LoVo (cell line): ENCODE measurements around the gene NUDC.
"Not testable (repeated sequence)": the region's sequence is repeated elsewhere in the genome, so short reads cannot be mapped to it uniquely, and the experiment has no call there.

ENCODE experiments used
- DNase-seq: peaks from one replicate; pipeline ENCODE4 v3.0.0-alpha.2; 2016; ENCODE audit warnings: low spot score

Gene NUDC

GRCh38 chr1:26921540-26922430 is at the start of gene NUDC:
TSS of gene NUDC (plus strand) at chr1:26921743. CDS start at chr1:26921849, 106 bp downstream.
- peak; percentile 97 for DNase-seq

- DNase-seq: not testable (repeated sequence)
Observed at GRCh38 chr1:26873097-26873496, 48.4 kb upstream of the NUDC start.

DNA sequence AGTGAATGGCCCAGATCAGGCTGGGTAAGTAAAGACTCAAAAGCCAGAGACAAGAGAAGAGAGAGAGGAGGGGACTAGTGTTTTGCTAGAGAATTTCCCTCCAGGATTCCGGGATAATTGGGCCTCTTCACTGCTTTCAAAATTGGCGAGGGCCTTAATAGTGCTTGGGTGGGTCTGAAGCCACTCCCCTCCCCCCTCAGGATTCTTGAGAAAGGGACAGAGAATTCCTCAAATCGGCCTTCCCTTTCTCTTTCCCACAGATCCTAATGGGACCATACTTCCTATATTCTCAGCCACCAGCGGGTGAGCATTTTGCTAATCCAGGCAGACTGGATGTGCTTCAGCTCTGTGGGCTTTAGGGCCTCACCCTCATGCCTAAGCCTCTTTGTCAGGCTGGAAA is 46.6 kb upstream of the NUDC start:
- DNase-seq: no peak

- DNase-seq: no peak
Observed at GRCh38 chr1:26877326-26877725, 44.2 kb upstream of the NUDC start.

DNA sequence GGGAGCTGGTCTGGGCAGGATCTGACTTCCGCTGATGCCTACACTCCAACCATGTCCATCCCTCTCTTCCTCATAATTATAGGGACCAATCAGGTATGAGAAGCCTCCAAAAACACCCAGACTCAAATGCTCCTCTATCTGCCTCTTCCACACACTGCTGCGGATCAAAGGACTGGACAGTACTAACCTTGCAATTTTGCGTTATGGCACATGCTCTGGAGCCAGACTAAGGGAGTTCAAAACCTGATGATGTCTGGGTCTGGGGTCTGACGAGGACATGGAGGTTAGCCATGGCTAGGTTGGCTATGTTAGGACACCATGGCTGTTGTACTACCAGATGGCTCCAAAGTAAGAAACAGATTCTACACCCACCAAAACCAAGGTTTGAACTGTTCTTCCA is 41.8 kb upstream of the NUDC start:
- DNase-seq: no peak

DNA sequence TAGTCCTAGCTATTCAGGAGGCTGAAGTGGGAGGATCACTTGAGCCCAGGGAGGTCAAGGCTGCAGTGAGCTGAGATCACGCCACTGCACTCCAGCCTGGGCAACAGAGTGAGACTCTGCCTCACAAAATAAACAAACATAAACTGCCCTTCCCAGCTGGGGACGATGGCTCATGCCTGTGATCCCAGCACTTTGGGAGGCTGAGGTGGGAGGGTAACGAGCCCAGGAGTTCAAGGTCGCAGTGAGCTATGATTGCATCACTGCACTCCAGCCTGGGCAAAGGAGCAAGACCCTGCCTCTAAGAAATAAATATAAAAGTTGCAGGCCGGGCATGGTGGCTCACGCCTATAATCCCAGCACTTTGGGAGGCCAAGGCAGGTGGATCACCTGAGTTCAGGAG is 39.9 kb upstream of the NUDC start:
- not testable (repeated sequence) for DNase-seq

- no peak for DNase-seq
Observed at GRCh38 chr1:26882696-26883463, 38.7 kb upstream of the NUDC start.

- no peak for DNase-seq
Observed at GRCh38 chr1:26887125-26887524, 34.4 kb upstream of the NUDC start.

GRCh38 chr1:26888231-26888630 is 33.3 kb upstream of the NUDC start:
- no peak for DNase-seq

DNA sequence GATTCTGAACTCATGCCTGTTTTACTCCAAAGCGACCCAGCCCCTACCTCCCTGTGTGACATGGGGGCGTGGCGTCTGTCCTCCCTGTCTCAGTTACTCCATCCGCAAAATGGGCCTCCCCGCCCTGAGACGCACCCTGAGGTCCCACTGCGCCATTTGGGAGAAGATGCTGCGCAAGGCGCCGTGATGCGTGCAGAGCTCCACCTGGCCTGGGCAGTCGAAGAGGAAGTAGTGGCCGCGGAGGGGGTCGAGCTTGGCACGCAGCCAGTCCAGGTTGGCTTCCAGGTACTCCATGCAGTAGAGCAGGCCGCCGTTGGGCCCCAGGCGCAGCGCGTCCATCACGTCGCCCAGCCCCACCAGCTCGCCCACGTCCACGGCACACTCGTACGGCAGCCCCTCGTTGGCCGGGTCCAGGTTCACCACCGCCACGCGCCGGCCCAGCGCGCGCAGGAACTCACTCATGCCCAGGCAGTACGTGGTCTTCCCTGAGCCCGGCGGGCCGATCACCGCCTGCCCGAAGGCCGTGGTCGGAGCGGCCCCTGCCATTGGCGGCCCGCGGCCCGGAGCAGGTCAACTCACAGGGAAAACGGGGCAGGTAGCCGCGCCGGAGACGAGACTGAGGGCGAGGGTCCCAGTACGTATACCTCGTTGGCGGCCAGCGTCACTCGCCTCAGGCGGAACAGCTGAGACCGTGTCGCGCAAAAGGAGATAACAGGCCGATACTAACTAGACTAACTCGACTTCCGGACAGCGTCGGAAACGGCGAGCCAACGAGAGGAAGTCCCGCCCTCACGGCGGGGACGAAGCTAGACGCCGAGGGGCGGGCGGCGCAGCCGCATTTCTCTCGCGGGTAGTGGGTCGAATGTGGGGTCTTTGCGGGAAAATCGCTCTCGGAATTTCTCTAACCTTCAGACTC is 31.7 kb upstream of the NUDC start, which contains the start of gene GPN2:
GPN2 (minus strand) TSS at position 733 of the 916 bp plus-strand sequence; CDS start at position 546, 187 bp downstream.
- DNase-seq: peak; percentile 77

DNA sequence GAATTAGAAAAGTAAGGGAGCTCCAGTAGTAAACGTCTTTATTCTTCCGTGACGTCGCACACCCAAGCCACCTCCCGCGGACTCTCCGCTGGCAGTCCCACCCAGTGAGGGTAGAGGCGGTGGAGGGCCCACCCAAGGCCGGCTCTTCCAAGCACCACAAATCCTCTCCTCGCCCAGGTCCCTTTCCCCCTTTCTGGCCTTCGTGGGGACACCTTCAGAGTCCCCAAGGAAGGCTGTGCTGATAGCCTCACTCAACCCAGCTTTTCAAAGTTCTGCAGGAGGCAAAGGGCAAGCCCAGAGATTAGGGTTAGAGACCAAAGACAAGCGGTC is 31.1 kb upstream of the NUDC start:
- no peak for DNase-seq

GRCh38 chr1:26894263-26894662 is 27.3 kb upstream of the NUDC start:
- no peak for DNase-seq

GRCh38 chr1:26897351-26897750 is 24.2 kb upstream of the NUDC start:
- DNase-seq: no peak

GRCh38 chr1:26900001-26900814 is 21.3 kb upstream of the NUDC start, which contains the start of gene GPATCH3:
TSS of gene GPATCH3 (minus strand) at chr1:26900467. CDS start at chr1:26900442, 25 bp downstream.
- DNase-seq: peak; percentile 94

GRCh38 chr1:26900815-26901511 is 20.6 kb upstream of the NUDC start:
- no peak for DNase-seq

DNA sequence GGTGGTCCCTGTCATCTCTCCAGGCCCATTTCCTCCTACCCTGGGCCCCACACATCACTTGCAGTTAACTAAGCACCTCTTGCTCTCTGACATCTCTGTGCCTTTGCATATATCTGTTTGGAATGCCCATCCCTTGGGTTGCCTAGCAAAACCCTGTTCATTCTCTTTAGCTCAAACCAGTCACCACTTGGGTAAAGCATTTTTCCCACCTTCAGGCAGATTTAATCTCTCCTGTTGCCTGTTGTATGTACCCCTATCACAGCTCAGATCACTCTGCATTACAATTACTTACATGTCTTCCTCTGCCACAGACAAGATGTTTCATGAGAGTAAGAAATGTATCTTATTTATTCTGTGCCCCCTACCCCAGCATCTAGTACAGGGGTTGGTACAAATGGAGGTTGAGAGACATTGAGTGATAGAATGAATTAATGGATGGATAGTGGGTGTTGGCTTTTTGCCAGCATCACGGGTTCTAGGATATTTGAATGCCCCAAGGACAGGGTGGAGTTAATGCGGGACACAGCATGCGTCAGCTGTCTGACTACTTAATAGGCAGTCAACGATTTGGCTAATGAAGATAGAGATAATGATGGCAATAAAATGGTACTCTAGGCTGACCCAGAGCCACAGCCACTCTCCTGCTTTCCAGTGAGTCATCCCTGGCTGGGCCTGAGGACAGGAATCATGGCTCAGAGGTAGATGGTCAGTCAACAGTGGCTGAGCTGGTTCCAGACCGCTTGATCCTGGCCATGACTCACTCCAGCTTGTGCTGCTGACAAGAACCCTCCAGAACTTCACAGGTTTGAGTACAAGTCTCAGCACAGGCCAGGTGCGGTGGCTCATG is 14.2 kb upstream of the NUDC start:
- DNase-seq: peak; percentile 42

GRCh38 chr1:26909951-26910342 is 11.6 kb upstream of the NUDC start:
- no peak for DNase-seq

DNA sequence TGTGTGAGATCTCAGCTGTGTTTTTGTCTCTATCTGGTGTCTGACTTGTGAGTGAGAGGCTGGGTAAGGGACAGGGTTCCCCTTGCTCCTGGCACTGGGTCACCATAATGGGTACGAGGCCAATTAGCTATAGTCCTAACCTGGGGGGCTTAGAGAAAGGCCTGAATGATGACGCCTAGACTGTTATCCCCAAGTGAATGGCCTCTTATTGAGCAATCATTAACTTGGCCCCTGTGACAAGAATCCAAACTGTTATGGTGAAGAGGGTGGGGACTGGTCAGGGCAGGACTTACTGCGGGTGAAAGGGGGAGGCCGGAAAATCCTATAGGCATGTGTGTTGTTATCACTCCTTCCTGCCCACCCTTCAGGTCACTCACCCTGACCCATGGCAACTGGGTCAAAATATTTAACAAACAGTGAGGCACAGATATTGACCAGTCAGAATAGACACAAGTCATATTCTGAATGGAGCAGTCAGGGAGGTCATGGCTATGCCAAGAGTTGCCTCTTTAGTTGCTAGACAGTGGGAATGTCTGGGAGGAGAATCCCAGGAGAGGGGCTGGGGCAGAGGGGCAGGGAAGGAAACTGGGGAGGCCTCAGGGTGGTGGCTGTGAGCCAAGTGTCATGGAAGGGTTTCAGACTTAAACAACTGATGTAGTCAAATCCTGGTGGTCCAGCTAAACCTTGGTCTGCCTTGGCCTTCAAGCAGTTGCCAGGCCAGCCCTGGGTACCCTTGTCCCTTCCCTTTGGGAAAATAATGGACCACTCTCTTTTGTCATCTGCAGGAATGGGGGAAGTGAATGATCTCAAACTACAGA is 11.0 kb upstream of the NUDC start:
- DNase-seq: no peak
